PFSK-1 (cell line): ENCODE measurements around the gene PLA2G4D.

ENCODE experiments used
- FOXP2 ChIP-seq: optimal IDR thresholded peaks from 2 replicates; pipeline ENCODE3; 2011; ENCODE audit warnings: borderline replicate concordance, control low read depth, inconsistent platforms; ENCODE audit not compliant: insufficient read depth; ENCODE audit errors: extremely low read length, extremely low read depth
- POLR2AphosphoS5 ChIP-seq: IDR thresholded peaks from 2 replicates; pipeline ENCODE4 v1.6.1; 2012; ENCODE audit warnings: low read depth, mild to moderate bottlenecking, control low read depth, low read length, moderate library complexity
- REST ChIP-seq, 2 experiments: IDR thresholded peaks; 2 replicates each; pipeline versions ENCODE4 v1.6.1 to v1.8.0; 2011 to 2012; ENCODE audit warnings: low read depth in 2 of 2, low read length in 2 of 2, control low read depth in 1 of 2, inconsistent platforms in 1 of 2, mild to moderate bottlenecking in 1 of 2, moderate library complexity in 1 of 2; ENCODE audit not compliant: insufficient read depth in 1 of 2
- SIN3A ChIP-seq: IDR thresholded peaks from 2 replicates; pipeline ENCODE4 v1.6.1; 2012; ENCODE audit warnings: mild to moderate bottlenecking, low read length, moderate library complexity, borderline replicate concordance; ENCODE audit not compliant: insufficient read depth
- TAF1 ChIP-seq: IDR thresholded peaks from 2 replicates; pipeline ENCODE4 v1.6.1; 2012; ENCODE audit warnings: low read length, control low read depth, borderline replicate concordance; ENCODE audit not compliant: insufficient read depth

PLA2G4D gene

DNA sequence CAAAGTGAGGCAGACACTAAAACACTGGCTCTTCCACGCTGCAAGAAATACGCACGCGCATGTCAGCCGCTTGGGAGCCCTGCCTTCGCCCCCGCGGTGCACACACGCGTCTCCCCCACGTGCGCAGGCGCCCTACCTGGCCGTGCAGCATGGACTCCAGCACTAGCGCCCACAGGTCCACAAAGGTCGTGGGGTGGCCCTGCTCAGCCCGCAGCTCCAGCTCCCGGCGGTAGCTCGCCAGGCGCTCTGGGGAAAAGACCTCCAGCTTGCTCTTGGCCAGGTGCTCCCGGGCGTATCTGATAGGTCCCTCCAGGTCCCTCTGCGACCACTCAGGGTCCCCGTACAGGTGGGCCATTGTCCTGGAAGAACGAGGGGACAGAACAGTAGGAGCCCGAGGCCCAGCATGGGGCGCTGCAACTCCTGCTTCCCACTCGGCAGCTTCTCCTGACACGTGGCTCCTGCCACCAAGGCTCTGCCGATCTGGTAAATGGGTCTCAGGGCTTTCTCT is 14.9 kb downstream of the PLA2G4D start:
- no peak for TF ChIP-seq TAF1
- no peak for TF ChIP-seq REST (IDR thresholded peaks at IDR 0.05; ENCODE audit: insufficient read depth in 1 of 2, low read depth in 2 of 2, low read length in 2 of 2)
- no peak for TF ChIP-seq SIN3A
- no peak for TF ChIP-seq FOXP2
- no peak for TF ChIP-seq POLR2AphosphoS5

DNA sequence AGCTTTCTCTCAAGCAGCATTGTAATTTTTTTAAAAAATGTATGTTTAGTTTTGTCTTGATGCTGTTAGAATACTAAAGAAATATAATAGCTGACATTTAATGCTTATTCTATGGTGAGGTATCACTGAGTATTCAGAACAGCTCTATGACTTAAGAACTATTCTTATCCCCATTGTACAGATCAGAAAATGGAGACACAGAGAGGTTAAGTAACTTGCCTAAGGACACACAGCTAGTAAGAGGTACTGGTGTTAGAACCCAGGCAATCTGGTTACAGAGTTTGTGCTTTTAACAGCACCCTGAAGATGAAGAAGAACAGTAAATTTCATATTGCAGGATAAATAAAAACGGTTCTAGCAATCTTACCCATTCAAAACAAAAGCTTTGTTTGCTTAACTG is 15.5 kb downstream of the PLA2G4D start:
- TF ChIP-seq SIN3A = no peak
- no peak for TF ChIP-seq TAF1
- no peak for TF ChIP-seq FOXP2

DNA sequence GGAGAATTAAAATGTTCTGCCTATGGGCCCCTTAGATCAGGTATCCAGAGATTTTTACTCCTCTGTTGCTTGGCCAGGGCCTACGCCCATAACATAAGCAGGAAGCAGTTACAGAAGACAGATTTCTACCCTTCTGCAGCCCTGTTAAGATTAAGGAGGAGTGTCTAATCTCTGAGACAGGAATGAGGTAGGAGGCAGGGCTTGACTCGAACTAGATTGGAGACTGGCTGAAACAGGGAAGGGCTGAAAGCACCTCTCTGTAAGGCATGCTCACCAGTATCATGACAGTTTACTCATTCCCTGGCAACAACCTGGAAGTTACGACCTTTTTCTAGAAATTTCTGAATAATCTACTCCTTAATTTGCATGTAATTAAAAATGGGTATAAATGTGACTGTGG is 16.7 kb downstream of the PLA2G4D start:
- TF ChIP-seq REST (IDR thresholded peaks at IDR 0.05; ENCODE audit: insufficient read depth in 1 of 2, low read depth in 2 of 2, low read length in 2 of 2) (no peak), POLR2AphosphoS5 (no peak), FOXP2 (no peak), TAF1 (no peak), SIN3A (no peak)

GRCh38 chr15:42073418-42073817 is 20.9 kb downstream of the PLA2G4D start:
- TF ChIP-seq SIN3A = no peak
- no peak for TF ChIP-seq FOXP2
- TF ChIP-seq REST (IDR thresholded peaks at IDR 0.05; ENCODE audit: insufficient read depth in 1 of 2, low read depth in 2 of 2, low read length in 2 of 2) = no peak
- TF ChIP-seq TAF1 = no peak
- no peak for TF ChIP-seq POLR2AphosphoS5

- TF ChIP-seq POLR2AphosphoS5 (no peak), REST (IDR thresholded peaks at IDR 0.05; ENCODE audit: insufficient read depth in 1 of 2, low read depth in 2 of 2, low read length in 2 of 2) (no peak), SIN3A (no peak), FOXP2 (no peak), TAF1 (no peak)
Observed at GRCh38 chr15:42072141-42072685, 22.1 kb downstream of the PLA2G4D start.
